Parathyroid adenoma (tissue), 2 donors: ENCODE data around the gene RGS12.

Experiments
- H2AFZ ChIP-seq: fragments of 300-600 bp; sonication (generic); one replicate; pipeline ENCODE4 v1.7.0; 2017; ENCODE audit warnings: antibody characterized with exemption, mild to moderate bottlenecking
- H3K27ac ChIP-seq: fragments of 300-600 bp; sonication (generic); one replicate; pipeline ENCODE4 v1.7.0; 2017
- H3K27me3 ChIP-seq: fragments of 300-600 bp; sonication (generic); one replicate; pipeline ENCODE4 v1.7.0; 2017; ENCODE audit warnings: low read length; ENCODE audit not compliant: control insufficient read depth, insufficient read depth
- H3K36me3 ChIP-seq: fragments of 300-600 bp; sonication (generic); one replicate; pipeline ENCODE4 v1.7.0; 2017; ENCODE audit warnings: low read length; ENCODE audit not compliant: control insufficient read depth, insufficient read depth
- H3K4me1 ChIP-seq: fragments of 300-600 bp; sonication (generic); one replicate; pipeline ENCODE4 v1.7.0; 2017; ENCODE audit warnings: control low read depth
- H3K4me2 ChIP-seq: fragments of 300-600 bp; sonication (generic); one replicate; pipeline ENCODE4 v1.7.0; 2017; ENCODE audit warnings: low read length
- H3K4me3 ChIP-seq: fragments of 300-600 bp; sonication (generic); one replicate; pipeline ENCODE4 v1.7.0; 2017; ENCODE audit warnings: low read depth, low read length
- H3K79me2 ChIP-seq: fragments of 300-600 bp; sonication (generic); one replicate; pipeline ENCODE4 v1.7.0; 2017; ENCODE audit warnings: control low read depth
- H3K9ac ChIP-seq: fragments of 300-600 bp; sonication (generic); one replicate; pipeline ENCODE4 v1.7.0; 2017; ENCODE audit warnings: mild to moderate bottlenecking
- H3K9me3 ChIP-seq: fragments of 300-600 bp; sonication (generic); one replicate; pipeline ENCODE4 v1.7.0; 2017; ENCODE audit warnings: low read length; ENCODE audit not compliant: control insufficient read depth
- TF ChIP-seq, protein P1 (sequence below): fragments of 300-600 bp; sonication (generic); IDR thresholded peaks from one replicate; pipeline ENCODE4 v1.7.0; 2017; ENCODE audit warnings: antibody characterized with exemption, mild to moderate bottlenecking
- donor health status: primary hyperparathyroidism.

RGS12 gene

DNA sequence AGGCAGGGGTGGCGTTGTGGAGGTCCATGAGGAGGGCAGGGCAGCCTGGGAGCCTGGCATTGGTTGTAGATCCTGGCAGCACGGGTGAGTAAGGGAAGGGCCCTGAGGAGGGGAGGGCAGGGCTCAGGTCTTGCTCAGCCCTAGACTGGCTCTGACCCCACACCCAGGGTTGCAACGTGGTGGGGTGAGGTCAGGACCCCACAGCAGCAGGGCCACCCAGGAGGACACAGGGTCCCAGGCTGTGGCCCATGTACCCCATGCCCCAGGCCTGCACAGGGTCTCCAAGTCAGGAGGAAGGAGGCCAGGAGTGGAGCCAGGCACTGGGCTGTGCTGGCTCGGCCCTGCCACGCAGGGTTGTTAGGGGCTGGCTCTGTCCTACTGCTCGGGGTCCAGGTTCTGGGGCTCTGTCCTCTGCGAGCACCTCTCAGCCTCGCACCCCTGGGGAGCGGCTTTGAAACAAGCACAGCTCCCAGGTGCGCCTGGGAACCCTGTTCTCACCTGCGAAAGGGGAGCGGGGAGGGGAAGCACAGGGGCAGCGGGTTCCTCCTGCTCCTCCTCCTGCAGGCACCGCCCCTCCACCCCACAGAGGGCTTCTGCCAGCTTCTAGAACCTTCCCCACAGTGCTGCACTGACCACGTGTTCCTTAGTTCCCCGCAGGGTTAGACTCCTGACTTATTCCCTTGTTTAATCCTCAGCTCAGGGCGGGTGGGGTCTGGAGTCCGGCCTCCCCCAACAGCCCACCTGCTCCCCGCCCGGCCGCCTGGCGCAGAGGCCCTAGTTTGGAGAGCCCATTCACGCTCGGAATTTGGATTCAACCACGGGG is 23.5 kb upstream of the RGS12 start:
- Histone ChIP-seq H3K9ac (no peak overlapping the region), H3K9me3 (no peaks in the 10 kb centered on the region), H3K4me2 (no peak overlapping the region), H3K4me3 (no peak overlapping the region), H3K4me1 (no peaks in the 10 kb centered on the region), H3K36me3 (no peaks in the 10 kb centered on the region), H2AFZ (no peak overlapping the region), H3K27me3 (no peaks in the 10 kb centered on the region), H3K27ac (no peak overlapping the region), H3K79me2 (no peaks in the 10 kb centered on the region)
- TF ChIP-seq, protein P1, sequence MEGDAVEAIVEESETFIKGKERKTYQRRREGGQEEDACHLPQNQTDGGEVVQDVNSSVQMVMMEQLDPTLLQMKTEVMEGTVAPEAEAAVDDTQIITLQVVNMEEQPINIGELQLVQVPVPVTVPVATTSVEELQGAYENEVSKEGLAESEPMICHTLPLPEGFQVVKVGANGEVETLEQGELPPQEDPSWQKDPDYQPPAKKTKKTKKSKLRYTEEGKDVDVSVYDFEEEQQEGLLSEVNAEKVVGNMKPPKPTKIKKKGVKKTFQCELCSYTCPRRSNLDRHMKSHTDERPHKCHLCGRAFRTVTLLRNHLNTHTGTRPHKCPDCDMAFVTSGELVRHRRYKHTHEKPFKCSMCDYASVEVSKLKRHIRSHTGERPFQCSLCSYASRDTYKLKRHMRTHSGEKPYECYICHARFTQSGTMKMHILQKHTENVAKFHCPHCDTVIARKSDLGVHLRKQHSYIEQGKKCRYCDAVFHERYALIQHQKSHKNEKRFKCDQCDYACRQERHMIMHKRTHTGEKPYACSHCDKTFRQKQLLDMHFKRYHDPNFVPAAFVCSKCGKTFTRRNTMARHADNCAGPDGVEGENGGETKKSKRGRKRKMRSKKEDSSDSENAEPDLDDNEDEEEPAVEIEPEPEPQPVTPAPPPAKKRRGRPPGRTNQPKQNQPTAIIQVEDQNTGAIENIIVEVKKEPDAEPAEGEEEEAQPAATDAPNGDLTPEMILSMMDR, result no peak

DNA sequence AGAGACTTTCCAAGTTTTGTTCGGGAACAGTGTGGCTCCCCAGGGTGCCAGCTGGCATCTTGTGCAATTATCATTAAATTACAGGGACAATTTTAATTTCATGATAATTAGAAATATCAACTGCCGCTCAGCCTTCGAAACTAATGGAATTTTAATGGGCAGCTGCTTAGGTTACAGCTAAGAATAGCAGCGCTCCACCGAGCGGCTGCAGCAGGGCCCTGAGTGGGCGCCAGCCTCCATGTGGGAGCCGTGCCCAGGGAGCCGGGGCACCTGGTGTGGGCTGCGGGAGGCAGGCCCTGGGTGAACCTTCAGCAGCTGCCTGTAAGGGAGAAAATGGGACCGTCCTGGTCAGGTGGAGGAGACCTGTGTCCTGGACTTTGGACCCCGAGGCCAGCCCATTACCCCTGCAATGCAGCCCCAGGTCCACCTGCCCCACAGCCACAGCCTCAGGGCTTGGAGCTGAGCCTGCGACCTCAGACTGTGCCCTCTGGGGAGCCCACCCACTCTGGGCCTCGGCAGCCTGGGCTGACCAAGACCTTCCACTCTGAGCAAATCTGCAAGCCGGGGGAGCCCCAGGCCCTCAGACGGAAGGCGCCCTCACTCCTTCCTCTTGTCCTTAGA is 22.7 kb upstream of the RGS12 start:
- Histone ChIP-seq H3K4me3 (no peak overlapping the region), H3K36me3 (no peaks in the 10 kb centered on the region), H3K4me2 (no peak overlapping the region), H3K79me2 (no peaks in the 10 kb centered on the region), H3K9ac (no peak overlapping the region), H3K27me3 (no peaks in the 10 kb centered on the region), H3K9me3 (no peaks in the 10 kb centered on the region), H2AFZ (no peak overlapping the region), H3K27ac (no peak overlapping the region), H3K4me1 (no peaks in the 10 kb centered on the region)
- TF ChIP-seq, protein P1, result no peak

DNA sequence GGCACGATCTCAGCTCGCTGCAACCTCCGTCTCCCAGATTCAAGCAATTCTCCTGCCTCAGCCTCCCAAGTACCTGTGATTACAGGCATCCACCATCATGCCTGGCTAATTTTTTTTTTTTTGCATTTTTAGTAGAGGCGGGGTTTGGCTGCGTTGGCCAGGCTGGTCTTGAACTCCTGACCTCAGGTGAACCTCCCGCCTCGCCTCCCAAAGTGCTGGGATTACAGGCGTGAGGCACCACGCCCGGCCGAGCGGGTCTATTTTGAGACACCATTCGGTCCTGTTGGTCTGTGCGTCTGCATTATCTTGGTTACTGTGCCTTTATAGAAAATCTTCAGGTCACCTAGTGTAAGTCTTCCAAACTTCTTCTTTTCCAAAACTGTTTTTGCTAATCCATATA is 21.7 kb upstream of the RGS12 start:
- Histone ChIP-seq H3K36me3 (no peaks in the 10 kb centered on the region), H3K27me3 (no peaks in the 10 kb centered on the region), H3K4me1 (no peaks in the 10 kb centered on the region), H3K9me3 (no peaks in the 10 kb centered on the region), H3K4me2 (no peak overlapping the region), H2AFZ (no peak overlapping the region), H3K27ac (no peak overlapping the region), H3K79me2 (no peaks in the 10 kb centered on the region), H3K4me3 (no peak overlapping the region), H3K9ac (no peak overlapping the region)
- TF ChIP-seq, protein P1, result no peak

DNA sequence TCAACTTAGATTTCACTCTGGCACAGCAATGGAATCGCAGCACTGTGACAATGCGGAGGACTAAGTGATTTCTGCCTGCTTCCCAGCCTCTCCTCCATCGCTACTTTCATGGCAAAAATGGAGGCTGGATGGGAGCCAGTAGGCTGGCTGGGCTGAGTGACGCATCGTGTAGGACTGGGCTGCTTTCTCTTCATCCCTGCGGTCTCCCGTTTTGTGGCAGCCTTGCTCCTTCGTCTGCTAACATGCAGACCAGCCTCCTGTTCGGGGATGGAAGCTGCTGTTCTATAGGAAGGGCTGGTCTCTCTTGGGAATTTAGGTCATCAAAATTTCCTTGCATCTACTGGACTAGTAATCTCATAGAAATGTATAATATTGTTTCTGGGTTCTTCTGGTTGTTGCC is 15.8 kb upstream of the RGS12 start:
- H3K9me3 ChIP-seq, result no peaks in the 10 kb centered on the region
- H2AFZ ChIP-seq, result no peak overlapping the region
- H3K4me1 ChIP-seq, result no peaks in the 10 kb centered on the region
- no peak overlapping the region for H3K27ac ChIP-seq
- TF ChIP-seq, protein P1, result no peak
- no peak overlapping the region for H3K4me2 ChIP-seq
- H3K4me3 ChIP-seq, result no peak overlapping the region
- H3K36me3 ChIP-seq, result no peaks in the 10 kb centered on the region
- H3K27me3 ChIP-seq, result no peaks in the 10 kb centered on the region
- no peak overlapping the region for H3K9ac ChIP-seq
- H3K79me2 ChIP-seq, result no peaks in the 10 kb centered on the region
